ENCODE results near the gene CCHCR1.

DNA sequence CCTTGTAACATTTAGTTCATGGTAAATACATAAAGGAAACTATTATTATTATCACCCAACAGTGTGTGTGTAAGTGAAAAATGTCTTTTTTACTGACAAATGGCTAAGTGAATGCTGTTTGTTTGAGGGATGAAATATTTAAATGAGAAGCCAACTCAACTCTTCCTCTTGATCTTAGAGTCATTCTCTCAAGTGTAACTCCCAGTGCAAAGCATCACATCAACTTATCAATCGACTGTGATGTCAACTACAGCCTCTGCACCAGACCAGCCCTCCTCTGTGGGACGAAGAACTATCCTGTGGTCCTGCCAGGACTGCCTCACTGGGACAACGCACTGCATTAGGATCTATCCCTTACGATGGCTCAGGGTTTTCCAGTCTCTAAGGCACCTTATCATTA, 50.5 kb downstream of the CCHCR1 start:
- TF ChIP-seq EZH2phosphoT487 (IDR thresholded peaks at IDR 0.05; ENCODE audit: borderline replicate concordance, low read length) (no peak), EZH2 (IDR thresholded peaks at IDR 0.05; ENCODE audit: low read length, unreplicated experiment) (no peak)
- TF ChIP-seq, protein P1, sequence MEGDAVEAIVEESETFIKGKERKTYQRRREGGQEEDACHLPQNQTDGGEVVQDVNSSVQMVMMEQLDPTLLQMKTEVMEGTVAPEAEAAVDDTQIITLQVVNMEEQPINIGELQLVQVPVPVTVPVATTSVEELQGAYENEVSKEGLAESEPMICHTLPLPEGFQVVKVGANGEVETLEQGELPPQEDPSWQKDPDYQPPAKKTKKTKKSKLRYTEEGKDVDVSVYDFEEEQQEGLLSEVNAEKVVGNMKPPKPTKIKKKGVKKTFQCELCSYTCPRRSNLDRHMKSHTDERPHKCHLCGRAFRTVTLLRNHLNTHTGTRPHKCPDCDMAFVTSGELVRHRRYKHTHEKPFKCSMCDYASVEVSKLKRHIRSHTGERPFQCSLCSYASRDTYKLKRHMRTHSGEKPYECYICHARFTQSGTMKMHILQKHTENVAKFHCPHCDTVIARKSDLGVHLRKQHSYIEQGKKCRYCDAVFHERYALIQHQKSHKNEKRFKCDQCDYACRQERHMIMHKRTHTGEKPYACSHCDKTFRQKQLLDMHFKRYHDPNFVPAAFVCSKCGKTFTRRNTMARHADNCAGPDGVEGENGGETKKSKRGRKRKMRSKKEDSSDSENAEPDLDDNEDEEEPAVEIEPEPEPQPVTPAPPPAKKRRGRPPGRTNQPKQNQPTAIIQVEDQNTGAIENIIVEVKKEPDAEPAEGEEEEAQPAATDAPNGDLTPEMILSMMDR (conservative IDR thresholded peaks at IDR 0.05; ENCODE audit: low read depth, low read length): no peak
